ENCODE results near the gene AVPI1.
"Not testable (repeated sequence)": the region's sequence is repeated elsewhere in the genome, so short reads cannot be mapped to it uniquely, and the experiment has no call there.

The AVPI1 gene

DNA sequence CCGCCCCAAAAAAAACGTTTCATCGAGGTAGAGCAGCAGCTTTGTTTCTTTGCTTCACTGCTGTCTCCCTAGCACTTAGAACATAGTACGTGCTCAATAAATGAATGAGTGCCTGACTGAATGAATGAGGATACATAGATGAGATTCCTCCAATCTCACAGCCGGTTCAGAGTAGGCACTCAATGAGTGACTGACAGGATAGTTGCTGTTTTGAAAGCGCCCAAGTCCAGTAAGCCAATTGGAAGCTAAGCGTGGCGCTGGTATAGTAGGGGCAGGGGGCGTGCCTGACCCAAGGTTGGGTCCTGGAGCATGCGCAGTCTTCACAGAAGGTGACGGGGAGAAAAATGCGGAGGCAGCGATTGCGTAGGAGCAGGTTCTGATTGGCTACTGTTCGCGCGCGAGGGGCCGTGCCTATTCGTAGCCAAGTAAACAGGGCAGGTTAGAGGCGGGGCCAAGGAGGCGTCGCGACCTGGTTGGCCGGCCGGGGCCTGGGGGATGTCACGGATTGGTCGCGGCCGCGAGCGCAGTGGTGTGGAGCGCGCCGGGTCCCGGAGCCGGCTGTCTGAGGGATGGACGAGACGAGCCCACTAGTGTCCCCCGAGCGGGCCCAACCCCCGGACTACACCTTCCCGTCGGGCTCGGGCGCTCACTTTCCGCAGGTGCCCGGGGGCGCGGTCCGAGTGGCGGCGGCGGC, 46.7 kb downstream of the AVPI1 start, which contains the start of gene PI4K2A:
Gene PI4K2A (plus strand): TSS at position 498 of the 694 bp plus-strand sequence. CDS start 72 bp downstream, at position 570.
- peak; percentile 99 for DNase-seq

DNA sequence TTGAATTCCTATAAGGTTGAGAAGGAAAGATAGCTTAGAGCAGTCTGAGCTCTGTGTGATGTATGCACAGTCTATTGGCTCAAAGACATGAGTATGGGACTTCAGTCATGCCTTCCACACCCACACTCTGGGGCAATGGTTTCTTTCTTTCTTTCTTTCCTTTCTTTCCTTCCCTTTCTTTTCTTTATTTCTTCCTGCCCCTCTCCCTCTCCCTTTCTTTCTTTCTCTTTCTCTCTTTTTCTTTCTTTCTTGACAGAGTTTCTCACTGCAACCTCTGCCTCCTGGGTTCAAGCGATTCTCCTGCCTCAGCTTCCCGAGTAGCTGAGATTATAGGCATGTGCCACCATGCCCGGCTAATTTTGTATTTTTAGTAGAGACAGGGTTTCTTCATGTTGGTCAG, 48.0 kb downstream of the AVPI1 start:
- not testable (repeated sequence) for DNase-seq

DNA sequence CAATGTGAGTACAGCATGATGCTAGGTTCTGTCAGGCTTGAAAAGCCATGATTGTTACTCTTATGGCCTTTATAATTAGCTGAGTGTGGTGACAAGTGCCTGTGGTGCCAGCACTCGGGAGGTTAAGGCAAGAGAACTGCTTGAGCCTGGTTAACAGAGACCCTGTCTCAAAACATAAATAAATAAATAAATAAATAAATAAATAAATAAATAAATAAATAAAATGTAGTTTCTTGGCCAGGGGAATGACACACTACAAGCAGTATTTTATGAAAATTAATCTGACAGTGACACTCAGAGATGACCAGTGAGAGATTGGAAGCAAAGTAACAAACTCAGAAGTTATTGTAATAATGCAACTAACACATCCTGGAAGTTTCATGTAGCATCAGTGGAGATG, 51.5 kb downstream of the AVPI1 start:
- no peak for DNase-seq

DNA sequence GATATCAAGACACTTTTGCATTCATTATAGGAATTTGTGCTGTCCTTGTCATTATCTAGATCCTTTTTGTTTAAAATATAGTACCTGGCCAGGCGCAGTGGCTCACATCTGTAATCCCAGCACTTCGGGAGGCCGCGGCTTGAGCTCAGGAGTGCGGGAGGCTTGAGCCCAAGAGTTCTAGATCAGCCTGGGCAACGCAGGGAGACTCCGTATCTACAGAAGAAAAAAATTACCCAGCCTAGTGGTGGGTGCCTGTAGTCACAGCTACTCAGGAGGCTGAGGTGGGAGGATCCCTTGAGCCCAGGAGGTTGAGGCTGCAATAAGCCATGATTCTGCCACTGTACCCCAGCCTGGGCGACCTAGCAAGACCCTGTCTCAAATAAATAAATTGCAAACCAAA, 53.1 kb downstream of the AVPI1 start:
- DNase-seq: no peak

DNA sequence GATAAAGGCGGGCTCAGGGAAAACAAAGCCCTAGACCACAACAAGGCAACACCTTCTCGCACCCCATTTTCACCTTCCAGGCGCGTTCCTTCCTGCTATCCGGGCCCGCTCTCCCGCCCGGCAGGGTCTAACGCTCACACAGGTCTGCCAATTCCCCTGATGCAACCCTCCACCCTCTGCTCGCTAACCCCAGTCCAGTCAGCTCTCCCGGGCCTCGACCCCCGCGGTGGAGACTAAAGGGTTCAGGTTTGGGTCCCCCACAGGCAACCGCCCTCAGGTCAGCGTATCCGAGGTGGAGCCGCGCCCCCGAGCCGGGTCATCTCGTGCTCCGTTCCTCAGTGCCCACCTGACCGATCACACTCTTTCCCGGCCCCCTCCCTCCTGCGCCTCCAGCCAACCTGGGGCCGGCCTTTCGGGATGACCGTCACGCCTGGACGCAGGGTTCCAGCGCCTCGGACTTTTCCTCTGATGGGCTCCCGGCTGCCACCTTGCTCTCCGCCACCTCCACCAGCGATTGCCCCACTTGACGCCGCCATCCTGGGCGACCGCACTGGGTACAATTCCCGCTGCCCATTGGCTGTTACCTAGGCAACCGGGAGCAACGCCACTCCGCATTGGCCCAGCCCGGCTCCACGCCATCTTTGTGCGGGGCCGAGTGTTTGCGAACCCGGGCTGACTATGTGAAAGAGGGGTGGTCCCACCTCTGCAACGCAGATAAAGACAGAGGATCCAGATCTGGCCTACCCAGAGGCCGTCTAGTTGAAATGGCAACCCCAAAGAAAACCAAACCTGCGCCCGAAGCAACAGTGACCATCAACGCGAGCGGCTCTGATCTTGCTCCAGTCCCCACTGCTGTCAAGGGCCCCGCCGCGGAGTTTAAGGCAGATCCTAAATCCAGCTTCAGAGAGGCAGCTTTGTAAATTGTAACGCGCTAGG, 53.8 kb downstream of the AVPI1 start, which contains the start of gene MORN4:
Gene MORN4 (minus strand): TSS at position 552 of the 936 bp plus-strand sequence. CDS start 13,847 bp downstream, outside the sequence.
- peak; percentile 90 for DNase-seq

DNA sequence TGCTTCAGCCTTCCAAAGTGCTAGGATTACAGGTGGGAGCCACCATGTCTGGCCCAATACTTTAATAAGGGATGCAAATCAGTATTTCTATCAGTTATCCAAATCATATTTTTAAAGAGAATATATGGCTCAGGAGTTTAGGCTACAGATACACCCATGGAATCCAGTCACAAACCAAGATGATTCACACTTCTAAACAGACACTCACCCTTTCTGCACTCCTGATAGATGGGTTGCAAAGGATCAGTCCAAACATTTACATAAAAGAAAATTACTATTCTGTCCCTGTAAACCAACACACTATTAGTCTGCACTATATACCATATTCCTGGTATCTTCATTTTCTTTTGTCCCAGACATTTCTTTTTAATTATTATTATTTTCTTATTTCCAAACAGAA, 55.9 kb downstream of the AVPI1 start:
- DNase-seq: no peak

DNA sequence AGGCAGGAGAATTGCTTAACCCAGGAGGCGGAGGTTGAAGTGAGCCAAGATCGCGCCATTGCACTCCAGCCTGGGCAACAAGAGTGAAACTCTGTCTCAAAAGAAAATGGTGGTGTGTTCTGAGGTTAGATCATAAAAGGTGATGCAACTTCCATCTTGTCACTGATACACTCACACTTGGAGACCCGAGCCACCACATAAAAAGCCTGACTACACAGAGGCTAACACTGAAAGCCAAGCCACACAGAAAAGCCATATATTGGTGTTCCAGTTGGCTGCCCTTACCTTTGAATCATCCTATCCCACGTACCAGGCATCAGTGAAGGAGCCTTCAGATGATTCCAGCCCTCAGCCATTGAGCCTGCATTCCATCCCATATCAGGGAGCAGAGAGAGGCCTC, 57.8 kb downstream of the AVPI1 start:
- DNase-seq: no peak

DNA sequence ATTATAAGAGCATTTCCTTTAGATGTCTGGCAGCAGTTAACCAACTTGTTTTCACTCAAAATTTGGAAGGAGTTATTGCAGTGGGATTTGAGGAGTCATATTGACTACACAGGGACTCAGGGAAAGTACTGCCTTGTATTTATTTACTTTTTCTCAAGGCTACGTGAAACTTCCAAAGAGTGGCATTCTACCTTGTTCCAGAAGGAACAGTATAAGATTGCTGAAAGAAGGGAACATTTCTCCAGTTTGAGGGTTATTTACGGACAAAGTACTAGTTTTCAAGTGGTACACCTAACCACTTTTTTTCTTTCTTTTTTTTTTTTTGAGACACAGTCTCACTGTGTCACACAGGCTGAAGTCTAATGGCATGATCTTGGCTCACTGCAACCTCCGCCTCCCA, 58.8 kb downstream of the AVPI1 start:
- DNase-seq: no peak

DNA sequence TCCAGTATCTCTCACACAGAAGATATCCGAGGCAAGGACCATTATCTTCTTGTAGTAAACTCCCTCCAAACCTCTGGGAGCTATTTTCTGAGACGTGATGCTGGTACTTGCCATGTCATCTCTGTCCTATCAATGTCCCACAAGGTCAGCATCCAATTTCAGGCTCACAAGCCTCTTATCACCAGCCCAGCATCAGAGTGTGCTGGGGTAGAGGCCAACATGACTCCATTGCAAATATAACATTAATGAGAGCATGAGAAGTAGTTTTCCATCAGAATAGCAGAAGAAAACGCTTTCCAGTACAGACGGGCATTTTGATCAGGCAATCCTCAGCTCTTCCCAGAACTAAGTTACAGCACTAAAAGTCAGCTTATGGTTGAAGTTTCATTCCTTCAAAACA, 59.3 kb downstream of the AVPI1 start:
- DNase-seq: no peak
